HG03097 (cell line): ENCODE results near the gene RPP40.

ENCODE experiments used
- ATAC-seq: cut with Tn5 transposase; IDR thresholded peaks from one replicate; pipeline ENCODE4 v1.9.1; 2021; ENCODE audit not compliant: unreplicated experiment, low FRiP score

The RPP40 gene

DNA sequence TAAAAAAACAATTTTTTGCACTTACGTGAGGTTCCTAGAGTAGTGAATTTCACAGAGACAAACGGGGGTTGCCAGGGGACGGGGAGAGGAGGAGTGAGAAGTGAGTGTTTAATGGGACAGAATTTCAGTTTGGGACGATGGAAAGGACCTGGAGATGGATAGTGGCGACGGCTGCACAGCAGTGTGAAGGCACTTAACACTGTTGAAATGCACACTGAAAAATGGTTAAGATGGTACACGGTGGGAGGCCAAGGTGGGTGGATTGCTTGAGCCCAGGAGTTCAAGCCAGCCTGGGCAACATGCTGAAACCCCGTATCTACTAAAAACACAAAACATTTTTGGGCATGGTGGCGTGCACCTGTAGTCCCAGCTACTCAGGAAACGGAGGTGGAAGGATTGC, 31.4 kb downstream of the RPP40 start:
- ATAC-seq: no peak

GRCh38 chr6:4971851-4972250, 32.0 kb downstream of the RPP40 start:
- ATAC-seq: no peak

GRCh38 chr6:4970739-4971395, 33.0 kb downstream of the RPP40 start:
- no peak for ATAC-seq

GRCh38 chr6:4969609-4970285, 34.1 kb downstream of the RPP40 start:
- no peak for ATAC-seq

DNA sequence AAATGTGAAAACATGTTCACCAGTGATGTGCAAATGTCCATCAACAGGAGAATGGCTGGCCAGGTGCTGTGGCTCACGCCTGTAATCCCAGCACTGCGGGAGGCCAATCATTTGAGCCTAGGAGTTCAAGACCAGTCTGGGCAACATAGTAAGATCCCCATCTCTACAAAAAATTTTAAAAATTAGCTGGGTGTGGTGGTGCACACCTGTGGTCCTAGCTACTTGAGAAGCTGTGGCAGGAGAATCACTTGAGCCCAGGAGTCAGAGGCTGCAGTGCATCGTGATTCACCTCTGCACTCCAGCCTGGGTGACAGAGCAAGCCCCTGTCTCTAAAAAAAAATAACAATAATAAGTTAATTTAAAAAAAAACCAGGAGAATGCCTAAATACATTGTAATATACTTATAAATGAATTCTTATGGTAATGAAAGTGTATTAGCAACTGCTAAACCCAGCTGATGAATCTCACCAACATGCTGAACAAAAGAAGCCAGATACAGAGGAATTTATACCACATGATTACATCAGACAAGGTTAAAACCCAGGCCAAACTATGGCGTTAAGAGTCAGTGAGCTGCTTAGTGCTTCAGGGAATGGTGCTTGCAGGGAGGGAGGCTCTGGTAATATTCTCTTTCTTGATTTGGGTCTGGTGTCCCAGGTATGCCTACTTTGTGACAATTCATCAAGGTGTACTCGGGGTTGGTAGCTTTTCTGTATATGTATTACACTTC, 36.4 kb downstream of the RPP40 start:
- no peak for ATAC-seq

- ATAC-seq: no peak
These were observed 38.1 kb downstream of the RPP40 start for GRCh38 chr6:4965562-4966389.

GRCh38 chr6:4964675-4965561, 38.9 kb downstream of the RPP40 start:
- ATAC-seq: no peak

GRCh38 chr6:4962905-4963304, 40.9 kb downstream of the RPP40 start:
- no peak for ATAC-seq

GRCh38 chr6:4961322-4962168, 42.3 kb downstream of the RPP40 start:
- ATAC-seq: no peak

- no peak for ATAC-seq
These were observed 45.2 kb downstream of the RPP40 start for GRCh38 chr6:4958624-4959023.

DNA sequence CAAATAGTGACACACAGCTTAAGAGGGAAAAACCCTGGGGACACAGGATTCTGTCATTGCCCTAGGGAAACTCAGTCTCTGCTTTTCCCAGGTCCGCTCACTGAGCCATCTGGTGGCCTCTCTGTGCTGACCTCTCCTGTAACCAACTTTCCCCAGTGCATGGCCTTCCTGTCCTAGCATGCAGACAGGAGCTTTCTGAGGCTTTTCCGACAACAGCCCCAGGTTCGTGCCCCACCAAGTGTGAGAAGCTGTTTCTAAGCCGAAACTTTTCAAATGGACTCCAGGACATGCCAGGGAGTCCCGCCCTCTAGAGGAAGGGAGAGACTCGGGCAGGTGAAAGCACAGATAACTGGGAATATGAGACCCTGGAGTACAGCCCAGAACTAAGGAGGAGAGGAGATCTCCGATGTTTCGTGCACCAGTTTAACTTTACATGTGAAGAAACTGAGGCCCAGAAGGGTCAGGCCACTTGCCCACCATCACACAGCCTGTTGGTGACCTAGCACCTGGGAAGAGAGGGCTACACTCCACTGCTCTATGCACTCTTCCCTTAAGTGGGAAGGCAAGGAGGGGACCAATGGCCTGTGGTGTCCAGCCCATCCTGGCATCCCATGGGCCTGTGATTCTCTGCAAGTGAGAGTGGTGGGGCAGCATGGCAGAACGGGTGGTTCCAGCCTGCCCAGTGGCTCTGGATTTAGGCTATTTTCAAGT, 46.2 kb downstream of the RPP40 start:
- no peak for ATAC-seq

- ATAC-seq: no peak
These were observed 47.2 kb downstream of the RPP40 start for GRCh38 chr6:4956625-4957024.

GRCh38 chr6:4953440-4953839, 50.4 kb downstream of the RPP40 start:
- no peak for ATAC-seq

DNA sequence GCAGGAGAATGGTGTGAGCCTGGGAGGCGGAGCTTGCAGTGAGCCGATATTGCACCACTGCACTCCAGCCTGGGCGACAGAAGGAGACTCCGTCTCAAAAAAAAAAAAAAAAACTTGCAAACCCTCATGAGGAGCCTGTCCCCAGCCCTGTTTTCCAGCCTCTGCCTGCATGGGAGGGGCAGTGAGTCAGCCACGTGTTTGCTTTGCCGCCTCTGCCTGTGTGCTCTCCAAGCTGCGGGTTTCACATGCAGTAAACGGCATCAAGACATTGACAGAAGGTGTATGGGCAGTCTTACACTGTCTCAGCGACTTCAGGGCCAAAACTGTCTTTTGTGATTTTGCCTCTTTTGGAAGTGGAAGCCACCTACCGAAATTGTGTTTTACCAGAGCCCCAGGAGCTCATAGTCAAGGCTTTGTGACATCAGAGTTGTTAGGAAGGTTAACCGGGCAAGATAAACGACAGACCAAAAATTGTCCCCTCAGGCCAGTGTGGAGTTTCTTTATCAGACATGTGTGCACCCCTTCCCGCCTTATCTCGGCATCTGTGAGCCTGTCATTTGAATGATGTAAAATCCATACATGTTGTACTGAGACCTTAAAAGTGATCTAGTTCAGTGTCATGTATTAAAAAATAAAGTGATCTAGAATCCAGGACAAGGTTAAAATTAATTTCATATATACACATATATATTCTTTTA, 52.9 kb downstream of the RPP40 start:
- no peak for ATAC-seq

DNA sequence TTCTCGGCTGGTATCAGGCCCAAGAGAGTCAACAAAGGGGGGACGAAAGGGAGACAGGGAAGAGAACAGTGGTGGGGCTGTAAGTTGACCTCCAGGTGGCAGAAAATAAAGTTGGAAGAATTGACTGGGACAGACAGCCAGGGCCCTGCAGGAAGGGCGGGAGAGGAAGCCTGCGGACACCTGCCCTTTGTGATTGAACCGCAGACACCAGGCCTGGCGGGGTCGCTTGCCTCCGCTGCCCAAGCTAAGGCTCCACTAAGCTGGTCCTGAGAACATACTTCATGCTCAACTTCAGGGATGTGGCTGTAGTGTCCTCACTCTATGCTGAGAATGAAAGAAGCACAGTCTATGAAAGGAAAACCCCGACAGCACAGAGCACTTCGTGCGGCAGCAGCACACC, 53.8 kb downstream of the RPP40 start:
- ATAC-seq: no peak

- no peak for ATAC-seq
These were observed 54.9 kb downstream of the RPP40 start for GRCh38 chr6:4948781-4949450.

DNA sequence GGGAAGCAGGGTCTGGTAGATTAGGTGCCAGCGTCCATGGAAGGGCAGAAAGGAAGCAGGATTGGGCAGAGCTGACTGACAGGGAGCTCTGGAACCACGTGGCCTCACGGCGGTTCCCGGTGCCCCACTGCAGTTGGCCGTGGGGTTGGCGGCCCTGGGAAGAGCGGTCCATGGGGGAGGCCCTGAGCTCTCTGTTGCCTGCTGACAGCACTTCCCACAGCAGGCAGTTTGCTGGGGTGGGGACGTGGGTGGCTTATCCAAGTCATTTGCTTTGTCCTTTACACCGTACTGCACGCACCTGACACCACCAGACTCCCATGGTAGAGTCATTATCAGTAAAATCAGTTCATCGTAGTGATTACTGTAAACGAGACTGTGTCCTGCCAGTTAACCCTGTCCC, 56.1 kb downstream of the RPP40 start:
- no peak for ATAC-seq
